ENCODE measurements around the gene OPCML.

The OPCML gene

GRCh38 chr11:133162227-133162626, 370.1 kb downstream of the OPCML start:
- TF ChIP-seq CTCF (conservative IDR thresholded peaks at IDR 0.05) = no peak
- no peak overlapping the region for H3K27ac ChIP-seq

GRCh38 chr11:133160754-133161153, 371.5 kb downstream of the OPCML start:
- TF ChIP-seq CTCF (conservative IDR thresholded peaks at IDR 0.05) = no peak
- H3K27ac ChIP-seq = no peak overlapping the region

- TF ChIP-seq CTCF (conservative IDR thresholded peaks at IDR 0.05) = peak; percentile 38; the same call in 1 of the 2 replicates
- no peak overlapping the region for H3K27ac ChIP-seq
Measured at GRCh38 chr11:133156986-133157745, 375.1 kb downstream of the OPCML start.

GRCh38 chr11:133154781-133155180, 377.5 kb downstream of the OPCML start:
- no peak overlapping the region for H3K27ac ChIP-seq
- TF ChIP-seq CTCF (conservative IDR thresholded peaks at IDR 0.05) = no peak

GRCh38 chr11:133154076-133154475, 378.2 kb downstream of the OPCML start:
- TF ChIP-seq CTCF (conservative IDR thresholded peaks at IDR 0.05) = no peak
- no peak overlapping the region for H3K27ac ChIP-seq

- TF ChIP-seq CTCF (conservative IDR thresholded peaks at IDR 0.05) = no peak
- H3K27ac ChIP-seq = no peak overlapping the region
Measured at GRCh38 chr11:133153031-133153430, 379.3 kb downstream of the OPCML start.

GRCh38 chr11:133149698-133150097, 382.6 kb downstream of the OPCML start:
- TF ChIP-seq CTCF (conservative IDR thresholded peaks at IDR 0.05) = no peak
- no peak overlapping the region for H3K27ac ChIP-seq

Data from VCaP (cell line).